GOT3 (cell line): ENCODE measurements around the gene VAV2.

Experiments
- DNase-seq: peaks from one replicate; lab custom pipeline; 2025; ENCODE audit warnings: mixed read lengths; lab: John Stamatoyannopoulos, UW

VAV2 gene

GRCh38 chr9:133780962-133781827, 210.9 kb downstream of the VAV2 start:
- DNase-seq, result no peak

- DNase-seq, result no peak
Measured at GRCh38 chr9:133780404-133780945, 211.6 kb downstream of the VAV2 start.

- DNase-seq, result no peak
Measured at GRCh38 chr9:133779516-133780403, 212.4 kb downstream of the VAV2 start.

GRCh38 chr9:133779081-133779480, 213.0 kb downstream of the VAV2 start:
- DNase-seq, result no peak

- no peak for DNase-seq
Measured at GRCh38 chr9:133778336-133779013, 213.6 kb downstream of the VAV2 start.

- DNase-seq, result no peak
Measured at GRCh38 chr9:133777871-133778270, 214.3 kb downstream of the VAV2 start.

GRCh38 chr9:133777068-133777791, 214.9 kb downstream of the VAV2 start:
- DNase-seq, result no peak

GRCh38 chr9:133775951-133776905, 215.9 kb downstream of the VAV2 start:
- DNase-seq, result no peak

GRCh38 chr9:133775291-133775690, 216.8 kb downstream of the VAV2 start:
- DNase-seq, result no peak

- DNase-seq, result no peak
Measured at GRCh38 chr9:133774799-133775198, 217.3 kb downstream of the VAV2 start.

- no peak for DNase-seq
Measured at GRCh38 chr9:133773889-133774655, 218.1 kb downstream of the VAV2 start.

- no peak for DNase-seq
Measured at GRCh38 chr9:133772581-133772980, 219.5 kb downstream of the VAV2 start.

- no peak for DNase-seq
Measured at GRCh38 chr9:133771486-133772482, 220.3 kb downstream of the VAV2 start.

GRCh38 chr9:133770076-133770777, 221.9 kb downstream of the VAV2 start:
- DNase-seq, result no peak

- no peak for DNase-seq
Measured at GRCh38 chr9:133769511-133770075, 222.5 kb downstream of the VAV2 start.

GRCh38 chr9:133768859-133769510, 223.1 kb downstream of the VAV2 start:
- DNase-seq, result no peak
